Stimulated activated CD8-positive, alpha-beta memory T cell treated with anti-CD3 and anti-CD28 coated beads, Interleukin-4, amount 100 ng/mL, for 48 hours (primary cell): ENCODE results near the gene HAVCR2.

Experiments
- DNase-seq: peaks from one replicate; pipeline ENCODE4 v3.0.0-alpha.2; 2020

Gene HAVCR2

DNA sequence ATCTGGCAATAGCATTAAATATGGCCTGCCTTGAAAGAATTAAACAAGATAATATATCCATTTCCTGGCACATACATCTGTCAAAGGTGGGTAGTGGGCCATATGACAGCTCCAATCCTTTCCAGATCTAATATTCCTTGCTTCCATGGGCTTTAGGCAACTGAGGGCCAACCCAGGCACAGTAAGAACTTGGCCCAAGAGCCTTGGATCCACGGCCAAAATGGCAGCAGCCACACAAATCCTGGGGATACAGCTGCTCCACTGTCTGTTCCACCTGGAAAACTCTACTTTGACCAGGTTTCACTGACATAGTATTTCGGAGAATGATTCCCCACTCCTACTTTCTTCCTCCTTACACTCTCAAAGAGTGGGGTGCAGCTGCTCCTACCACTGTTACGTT, 63.2 kb downstream of the HAVCR2 start:
- no peak for DNase-seq

DNA sequence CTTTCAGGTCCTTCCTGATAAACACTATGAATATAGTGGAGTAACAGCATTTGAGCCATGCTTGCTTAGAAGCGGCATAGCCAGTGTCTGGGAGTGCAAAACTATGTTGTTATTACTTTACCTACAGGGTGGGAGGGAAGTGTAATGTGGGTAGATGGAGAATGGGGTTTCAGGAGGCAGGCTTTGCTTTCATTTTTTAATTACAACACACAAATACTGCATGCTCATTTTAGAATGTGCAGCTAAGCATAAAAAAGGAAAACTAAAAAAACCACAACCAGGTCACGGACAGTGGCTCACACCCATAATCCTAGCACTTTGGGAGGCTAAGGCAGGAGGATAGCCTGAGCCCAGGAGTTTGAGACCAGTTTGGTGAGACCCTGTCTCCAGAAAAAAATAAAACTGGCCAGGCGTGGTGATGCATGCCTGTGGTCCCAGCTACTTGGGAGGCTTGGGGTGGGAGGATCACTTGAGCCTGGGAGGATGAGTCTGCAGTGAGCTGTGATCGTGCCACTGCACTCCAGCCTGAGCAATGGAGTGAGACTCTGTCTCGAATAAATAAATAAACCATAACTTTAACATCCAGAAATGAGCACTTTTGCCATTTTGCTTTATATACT, 70.2 kb downstream of the HAVCR2 start:
- no peak for DNase-seq
